Lower leg skin (tissue), 3 donors: ENCODE data around the gene EFEMP1.

Experiments
- POLR2A ChIP-seq, 2 donors: fragments of 450-650 bp; IDR thresholded peaks; one replicate each; pipeline ENCODE4 v1.6.1; 2016 to 2017; ENCODE audit warnings: antibody characterized with exemption in 2 of 2, mild to moderate bottlenecking in 1 of 2, moderate library complexity in 1 of 2
- TF ChIP-seq, protein P1 (sequence below), 3 donors: fragments of 450-650 bp; IDR thresholded peaks; one replicate each; pipeline ENCODE4 v1.5.1; 2016; ENCODE audit warnings: antibody characterized with exemption in 3 of 3, mild to moderate bottlenecking in 3 of 3, moderate library complexity in 2 of 3

DNA sequence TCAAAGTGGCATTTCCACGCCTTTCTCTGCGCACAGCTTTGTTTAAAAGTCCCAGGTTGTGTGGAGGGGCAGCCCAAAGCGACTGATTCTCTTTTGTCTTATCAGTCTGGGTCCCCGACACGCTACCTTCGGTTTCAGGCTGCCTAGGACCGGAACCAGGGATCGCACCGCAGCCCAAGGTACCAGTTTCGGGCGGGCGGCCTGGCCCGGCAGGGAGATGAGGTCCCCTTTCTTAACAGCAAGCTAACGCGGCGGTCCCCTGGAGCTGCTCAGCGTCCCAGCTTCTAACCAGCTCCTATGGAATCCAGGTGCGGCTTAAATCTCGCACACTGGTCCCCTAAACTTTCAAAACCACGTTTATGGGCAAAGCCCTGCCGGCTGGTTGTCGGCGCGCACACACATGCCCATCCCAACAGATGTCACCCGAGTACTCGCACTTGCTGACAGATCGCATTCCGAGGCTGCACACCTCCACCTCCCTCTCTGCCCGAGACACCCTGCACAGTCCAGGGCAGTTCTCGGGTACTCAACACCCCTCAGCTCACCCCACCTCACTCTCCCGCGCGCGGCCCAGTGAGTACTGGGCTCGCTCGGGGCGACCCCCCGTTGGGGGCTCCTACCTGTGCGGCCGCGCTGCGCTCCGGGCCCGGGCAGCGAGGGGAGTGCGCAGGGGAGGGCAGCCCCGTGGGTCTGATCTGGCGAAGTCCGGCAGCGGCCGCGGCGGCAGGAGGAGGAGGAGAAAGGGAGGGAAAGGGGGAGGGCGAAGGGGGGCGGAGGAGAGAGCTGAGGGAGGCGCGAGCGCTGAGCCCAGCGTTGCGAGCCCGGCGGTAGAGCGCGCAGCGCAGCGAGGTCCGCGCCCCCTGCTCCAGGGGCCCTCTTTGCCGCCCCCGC is at the start of gene EFEMP1:
- TF ChIP-seq, protein P1, sequence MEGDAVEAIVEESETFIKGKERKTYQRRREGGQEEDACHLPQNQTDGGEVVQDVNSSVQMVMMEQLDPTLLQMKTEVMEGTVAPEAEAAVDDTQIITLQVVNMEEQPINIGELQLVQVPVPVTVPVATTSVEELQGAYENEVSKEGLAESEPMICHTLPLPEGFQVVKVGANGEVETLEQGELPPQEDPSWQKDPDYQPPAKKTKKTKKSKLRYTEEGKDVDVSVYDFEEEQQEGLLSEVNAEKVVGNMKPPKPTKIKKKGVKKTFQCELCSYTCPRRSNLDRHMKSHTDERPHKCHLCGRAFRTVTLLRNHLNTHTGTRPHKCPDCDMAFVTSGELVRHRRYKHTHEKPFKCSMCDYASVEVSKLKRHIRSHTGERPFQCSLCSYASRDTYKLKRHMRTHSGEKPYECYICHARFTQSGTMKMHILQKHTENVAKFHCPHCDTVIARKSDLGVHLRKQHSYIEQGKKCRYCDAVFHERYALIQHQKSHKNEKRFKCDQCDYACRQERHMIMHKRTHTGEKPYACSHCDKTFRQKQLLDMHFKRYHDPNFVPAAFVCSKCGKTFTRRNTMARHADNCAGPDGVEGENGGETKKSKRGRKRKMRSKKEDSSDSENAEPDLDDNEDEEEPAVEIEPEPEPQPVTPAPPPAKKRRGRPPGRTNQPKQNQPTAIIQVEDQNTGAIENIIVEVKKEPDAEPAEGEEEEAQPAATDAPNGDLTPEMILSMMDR (IDR thresholded peaks at IDR 0.05): no peak
- no peak for TF ChIP-seq POLR2A (IDR thresholded peaks at IDR 0.05)
